ENCODE results near the gene PRPF6. TPM values are rescaled to one million over a fixed set of nuclear protein-coding genes. Genes with fewer than 3 reads are reported as not detected.

Gene PRPF6
- total RNA-seq, 1 experiment from 2014 or later = 88.4 TPM

DNA sequence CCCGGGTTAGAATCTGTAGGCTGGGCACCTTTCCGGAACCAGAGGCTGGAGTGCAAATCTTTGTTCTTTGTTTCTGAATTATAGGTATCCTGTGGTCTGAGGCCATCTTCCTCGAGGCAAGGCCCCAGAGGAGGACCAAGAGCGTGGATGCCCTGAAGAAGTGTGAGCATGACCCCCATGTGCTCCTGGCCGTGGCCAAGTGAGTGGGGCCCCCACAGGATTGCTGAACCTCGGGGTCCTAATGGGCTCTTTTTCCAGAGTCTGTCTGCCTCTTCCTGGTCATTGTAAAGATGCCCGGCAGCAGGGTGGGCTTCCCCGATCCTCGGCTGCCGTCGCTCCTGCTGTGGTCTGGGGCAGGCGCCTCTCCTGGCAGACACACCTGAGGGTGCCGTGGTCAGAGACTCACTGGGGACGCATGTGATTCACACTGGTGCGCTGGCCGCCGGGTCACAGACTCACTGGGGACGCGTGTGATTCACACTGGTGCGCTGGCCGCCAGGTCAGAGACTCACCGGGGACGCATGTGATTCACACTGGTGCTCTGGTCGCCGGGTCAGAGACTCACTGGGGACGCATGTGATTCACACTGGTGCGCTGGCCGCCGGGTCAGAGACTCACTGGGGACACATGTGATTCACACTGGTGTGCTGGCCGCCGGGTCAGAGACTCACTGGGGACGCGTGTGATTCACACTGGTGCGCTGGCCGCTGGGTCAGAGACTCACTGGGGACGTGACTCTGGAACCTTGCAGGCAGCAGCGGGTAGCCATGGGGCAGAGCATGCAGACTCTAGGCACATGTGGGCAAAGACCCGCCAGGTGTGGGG is 48.6 kb downstream of the PRPF6 start:
- BruUV-seq (replicated peaks) = no TSS peak
- Histone ChIP-seq H3K4me1 (ENCODE audit: control insufficient read depth, insufficient read depth, low read length) (no peaks in the 10 kb centered on the region), H3K27me3 (ENCODE audit: control insufficient read depth, insufficient read depth, low read length) (no peaks in the 10 kb centered on the region), H3K4me3 (ENCODE audit: low read depth in 2 of 2, low read length in 2 of 2) (no peak overlapping the region), H3K36me3 (ENCODE audit: control insufficient read depth, insufficient read depth, low read length) (peaks cover 9% of the 10 kb centered on the region), H3K27ac (ENCODE audit: low read length) (no peak overlapping the region), H3K9me3 (ENCODE audit: control insufficient read depth, insufficient read depth, low read depth, low read length) (no peaks in the 10 kb centered on the region)
- DNase-seq (ENCODE audit: low read depth, low spot score) (no peak), ATAC-seq (no peak)
- intact Hi-C loops (cut with micrococcal nuclease; ENCODE audit: unreplicated experiment) = no loop called here
- TF ChIP-seq POLR2AphosphoS5 (IDR thresholded peaks at IDR 0.05; ENCODE audit: low read depth, low read length) = no peak
- TF ChIP-seq TCF7L2 (IDR thresholded peaks at IDR 0.05; ENCODE audit: low read depth, low read length) = no peak
- TF ChIP-seq, protein P1, sequence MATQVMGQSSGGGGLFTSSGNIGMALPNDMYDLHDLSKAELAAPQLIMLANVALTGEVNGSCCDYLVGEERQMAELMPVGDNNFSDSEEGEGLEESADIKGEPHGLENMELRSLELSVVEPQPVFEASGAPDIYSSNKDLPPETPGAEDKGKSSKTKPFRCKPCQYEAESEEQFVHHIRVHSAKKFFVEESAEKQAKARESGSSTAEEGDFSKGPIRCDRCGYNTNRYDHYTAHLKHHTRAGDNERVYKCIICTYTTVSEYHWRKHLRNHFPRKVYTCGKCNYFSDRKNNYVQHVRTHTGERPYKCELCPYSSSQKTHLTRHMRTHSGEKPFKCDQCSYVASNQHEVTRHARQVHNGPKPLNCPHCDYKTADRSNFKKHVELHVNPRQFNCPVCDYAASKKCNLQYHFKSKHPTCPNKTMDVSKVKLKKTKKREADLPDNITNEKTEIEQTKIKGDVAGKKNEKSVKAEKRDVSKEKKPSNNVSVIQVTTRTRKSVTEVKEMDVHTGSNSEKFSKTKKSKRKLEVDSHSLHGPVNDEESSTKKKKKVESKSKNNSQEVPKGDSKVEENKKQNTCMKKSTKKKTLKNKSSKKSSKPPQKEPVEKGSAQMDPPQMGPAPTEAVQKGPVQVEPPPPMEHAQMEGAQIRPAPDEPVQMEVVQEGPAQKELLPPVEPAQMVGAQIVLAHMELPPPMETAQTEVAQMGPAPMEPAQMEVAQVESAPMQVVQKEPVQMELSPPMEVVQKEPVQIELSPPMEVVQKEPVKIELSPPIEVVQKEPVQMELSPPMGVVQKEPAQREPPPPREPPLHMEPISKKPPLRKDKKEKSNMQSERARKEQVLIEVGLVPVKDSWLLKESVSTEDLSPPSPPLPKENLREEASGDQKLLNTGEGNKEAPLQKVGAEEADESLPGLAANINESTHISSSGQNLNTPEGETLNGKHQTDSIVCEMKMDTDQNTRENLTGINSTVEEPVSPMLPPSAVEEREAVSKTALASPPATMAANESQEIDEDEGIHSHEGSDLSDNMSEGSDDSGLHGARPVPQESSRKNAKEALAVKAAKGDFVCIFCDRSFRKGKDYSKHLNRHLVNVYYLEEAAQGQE (IDR thresholded peaks at IDR 0.05; ENCODE audit: insufficient read depth in 1 of 2, low read depth in 2 of 2, low read length in 1 of 2) = no peak
- TF ChIP-seq SIN3A (IDR thresholded peaks at IDR 0.05; ENCODE audit: borderline replicate concordance, insufficient read depth, low read depth, low read length) = no peak
- TF ChIP-seq, protein P2, sequence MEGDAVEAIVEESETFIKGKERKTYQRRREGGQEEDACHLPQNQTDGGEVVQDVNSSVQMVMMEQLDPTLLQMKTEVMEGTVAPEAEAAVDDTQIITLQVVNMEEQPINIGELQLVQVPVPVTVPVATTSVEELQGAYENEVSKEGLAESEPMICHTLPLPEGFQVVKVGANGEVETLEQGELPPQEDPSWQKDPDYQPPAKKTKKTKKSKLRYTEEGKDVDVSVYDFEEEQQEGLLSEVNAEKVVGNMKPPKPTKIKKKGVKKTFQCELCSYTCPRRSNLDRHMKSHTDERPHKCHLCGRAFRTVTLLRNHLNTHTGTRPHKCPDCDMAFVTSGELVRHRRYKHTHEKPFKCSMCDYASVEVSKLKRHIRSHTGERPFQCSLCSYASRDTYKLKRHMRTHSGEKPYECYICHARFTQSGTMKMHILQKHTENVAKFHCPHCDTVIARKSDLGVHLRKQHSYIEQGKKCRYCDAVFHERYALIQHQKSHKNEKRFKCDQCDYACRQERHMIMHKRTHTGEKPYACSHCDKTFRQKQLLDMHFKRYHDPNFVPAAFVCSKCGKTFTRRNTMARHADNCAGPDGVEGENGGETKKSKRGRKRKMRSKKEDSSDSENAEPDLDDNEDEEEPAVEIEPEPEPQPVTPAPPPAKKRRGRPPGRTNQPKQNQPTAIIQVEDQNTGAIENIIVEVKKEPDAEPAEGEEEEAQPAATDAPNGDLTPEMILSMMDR (IDR thresholded peaks at IDR 0.05) = no peak
- ChIA-PET CTCF (interaction anchor here (0.9 kb wide), 1 partner anchor 9 kb away, joined by 3 read pairs; no protein-coding TSS in a partner anchor), POLR2A (no interaction called here)
- in situ Hi-C loops (cut with HindIII; ENCODE audit: low pct_unique_long_range_greater_than_20kb, low sequenced_read_pairs) = no loop called here

- Histone ChIP-seq H3K27ac (ENCODE audit: low read length) (no peak overlapping the region), H3K4me1 (ENCODE audit: control insufficient read depth, insufficient read depth, low read length) (peaks cover 10% of the 10 kb centered on the region), H3K36me3 (ENCODE audit: control insufficient read depth, insufficient read depth, low read length) (peaks cover 8% of the 10 kb centered on the region), H3K27me3 (ENCODE audit: control insufficient read depth, insufficient read depth, low read length) (no peaks in the 10 kb centered on the region), H3K9me3 (ENCODE audit: control insufficient read depth, insufficient read depth, low read depth, low read length) (no peaks in the 10 kb centered on the region), H3K4me3 (ENCODE audit: low read depth in 2 of 2, low read length in 2 of 2) (no peak overlapping the region)
- in situ Hi-C loops (cut with HindIII; ENCODE audit: low pct_unique_long_range_greater_than_20kb, low sequenced_read_pairs) (no loop called here), intact Hi-C loops (cut with micrococcal nuclease; ENCODE audit: unreplicated experiment) (no loop called here)
- CTCF ChIA-PET = interaction anchor here (0.9 kb wide), 1 partner anchor 8 kb away, joined by 3 read pairs; no protein-coding TSS in a partner anchor
- TF ChIP-seq POLR2AphosphoS5 (IDR thresholded peaks at IDR 0.05; ENCODE audit: low read depth, low read length) = no peak
- no peak for TF ChIP-seq SIN3A (IDR thresholded peaks at IDR 0.05; ENCODE audit: borderline replicate concordance, insufficient read depth, low read depth, low read length)
- TF ChIP-seq, protein P2 (IDR thresholded peaks at IDR 0.05) = no peak
- TF ChIP-seq, protein P1 (IDR thresholded peaks at IDR 0.05; ENCODE audit: insufficient read depth in 1 of 2, low read depth in 2 of 2, low read length in 1 of 2) = no peak
- no peak for TF ChIP-seq TCF7L2 (IDR thresholded peaks at IDR 0.05; ENCODE audit: low read depth, low read length)
- no peak for ATAC-seq
- DNase-seq (ENCODE audit: low read depth, low spot score) = no peak
- BruUV-seq (replicated peaks) = no TSS peak
- POLR2A ChIA-PET = no interaction called here
Measured at GRCh38 chr20:64030371-64031134, 49.6 kb downstream of the PRPF6 start.
